ENCODE results near the gene ADPRM.
"Not testable (repeated sequence)": the region's sequence is repeated elsewhere in the genome, so short reads cannot be mapped to it uniquely, and the experiment has no call there.

Gene ADPRM

DNA sequence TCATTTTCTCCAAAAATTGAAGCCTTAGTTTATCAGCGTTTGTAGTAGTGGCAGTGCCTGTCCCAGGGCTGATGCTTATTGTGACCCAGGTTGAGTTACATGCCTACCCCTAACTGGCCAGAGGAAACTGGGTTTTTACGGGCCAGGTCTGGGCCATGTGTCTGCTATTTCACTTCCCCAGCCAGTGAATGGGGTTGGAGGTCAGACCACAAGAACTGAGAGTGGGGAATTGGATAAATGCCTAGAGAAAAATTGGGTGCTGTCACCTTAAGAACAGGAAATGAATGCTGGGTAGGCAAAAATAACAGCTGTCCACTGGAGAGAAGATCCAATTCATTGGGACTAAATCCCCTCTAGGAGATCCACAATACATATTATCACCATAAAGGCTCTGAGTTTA, 5.2 kb downstream of the ADPRM start:
- DNase-seq = no peak

DNA sequence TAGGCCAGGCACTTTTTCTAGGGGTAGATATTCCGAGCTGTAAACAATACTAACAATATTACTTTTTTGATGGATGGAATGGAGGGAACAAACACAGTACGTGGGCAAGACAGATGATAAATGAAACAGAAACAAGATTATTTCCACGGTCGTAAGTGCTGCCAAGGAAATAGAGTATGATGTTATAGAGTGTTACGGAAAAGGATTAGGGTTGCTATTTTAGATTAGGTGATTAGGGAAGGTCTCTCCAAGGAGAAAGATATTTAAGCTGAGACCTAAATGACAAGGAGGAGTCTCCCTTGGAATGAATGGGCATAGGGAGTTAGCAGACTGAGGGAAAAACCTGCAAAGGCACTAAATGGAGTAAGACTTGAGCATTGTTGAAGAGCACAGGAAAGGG, 8.3 kb downstream of the ADPRM start:
- DNase-seq = no peak

- no peak for DNase-seq
These were observed 15.9 kb downstream of the ADPRM start for GRCh38 chr17:10713318-10713717.

DNA sequence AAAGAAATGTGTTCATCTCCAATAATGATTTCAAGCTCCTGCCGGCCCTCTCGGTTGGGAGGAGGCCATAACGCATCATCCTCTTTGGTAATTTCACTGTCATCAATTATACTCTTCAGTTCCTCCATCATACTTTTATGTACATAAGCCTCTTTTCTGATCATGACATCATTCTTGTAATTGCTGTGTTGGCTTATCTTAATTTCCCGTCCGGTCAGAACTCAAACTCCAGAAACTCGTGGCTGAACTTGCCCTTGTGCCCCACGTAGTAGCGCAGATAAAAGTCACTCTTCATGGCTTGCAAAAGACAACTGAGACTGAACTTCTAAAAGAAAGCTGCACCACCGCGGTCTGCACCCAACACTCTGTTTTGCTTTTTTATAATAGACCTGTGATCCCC, 18.8 kb downstream of the ADPRM start:
- no peak for DNase-seq

- no peak for DNase-seq
These were observed 21.2 kb downstream of the ADPRM start for GRCh38 chr17:10718547-10718946.

GRCh38 chr17:10724546-10725195, 27.3 kb downstream of the ADPRM start:
- DNase-seq = no peak

DNA sequence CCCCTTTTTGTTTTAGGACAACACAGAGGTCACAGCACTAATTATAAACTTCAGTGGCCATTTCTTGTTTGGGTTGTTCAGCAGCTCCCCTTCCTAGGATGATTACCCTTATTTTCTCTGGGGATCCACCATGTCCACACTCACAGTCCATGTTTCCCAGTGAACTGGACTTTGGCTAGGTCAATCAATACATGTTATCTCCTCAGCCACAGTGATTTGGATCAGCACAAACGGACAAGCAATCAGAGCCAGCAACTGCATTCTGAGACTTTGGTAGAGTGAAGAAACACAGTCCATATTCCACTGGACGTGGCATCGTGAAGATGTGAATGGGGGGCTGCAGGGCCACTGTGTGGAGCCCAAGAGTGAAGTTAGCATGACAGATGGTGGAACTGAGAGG, 27.9 kb downstream of the ADPRM start:
- DNase-seq = no peak

DNA sequence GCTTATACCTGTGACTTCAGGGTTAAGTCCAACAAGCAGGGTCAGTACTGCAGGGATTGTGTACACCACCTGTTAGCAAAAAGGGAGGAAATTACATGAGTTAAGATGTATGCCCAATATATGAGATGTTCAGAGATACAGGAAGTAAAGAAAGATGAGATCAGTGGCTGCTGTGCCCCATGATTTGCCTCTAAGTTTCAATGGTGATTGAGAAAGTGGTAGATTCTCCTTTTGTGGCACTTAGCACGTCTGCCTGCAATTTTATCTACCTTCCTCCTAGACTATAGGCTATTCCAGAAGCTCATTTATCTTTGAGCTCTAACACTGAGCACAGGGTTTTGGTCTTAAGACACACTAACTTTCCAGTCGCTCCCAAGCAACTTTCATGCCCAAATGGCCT, 28.8 kb downstream of the ADPRM start:
- no peak for DNase-seq

- DNase-seq = no peak
These were observed 29.8 kb downstream of the ADPRM start for GRCh38 chr17:10727192-10727591.

GRCh38 chr17:10728331-10728892, 31.0 kb downstream of the ADPRM start:
- no peak for DNase-seq

- DNase-seq = no peak
These were observed 32.2 kb downstream of the ADPRM start, which contains the start of gene TMEM220 for GRCh38 chr17:10729334-10730193. TMEM220 (minus strand) TSS chr17:10730023; CDS start chr17:10729851, 172 bp downstream.

DNA sequence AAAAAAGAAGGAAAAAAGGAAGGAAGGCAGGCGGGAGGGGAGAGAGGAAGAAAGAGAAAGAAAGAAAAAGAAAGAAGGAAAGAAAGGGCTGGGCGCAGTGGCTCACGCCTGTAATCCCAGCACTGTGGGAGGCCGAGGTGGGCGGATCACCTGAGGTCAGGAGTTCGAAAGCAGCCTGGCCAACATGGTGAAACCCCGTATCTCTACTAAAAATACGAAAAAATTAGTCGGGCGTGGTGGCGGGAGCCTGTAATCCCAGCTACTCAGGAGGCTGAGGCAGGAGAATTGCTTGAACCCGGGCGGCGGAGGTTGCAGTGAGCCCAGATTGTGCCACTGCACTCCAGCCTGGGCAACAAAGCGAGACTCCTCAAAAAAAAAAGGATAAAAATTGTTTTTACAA, 32.9 kb downstream of the ADPRM start:
- DNase-seq = not testable (repeated sequence)

GRCh38 chr17:10731408-10731879, 34.0 kb downstream of the ADPRM start:
- DNase-seq = no peak

- not testable (repeated sequence) for DNase-seq
These were observed 34.7 kb downstream of the ADPRM start for GRCh38 chr17:10732121-10732520.

DNA sequence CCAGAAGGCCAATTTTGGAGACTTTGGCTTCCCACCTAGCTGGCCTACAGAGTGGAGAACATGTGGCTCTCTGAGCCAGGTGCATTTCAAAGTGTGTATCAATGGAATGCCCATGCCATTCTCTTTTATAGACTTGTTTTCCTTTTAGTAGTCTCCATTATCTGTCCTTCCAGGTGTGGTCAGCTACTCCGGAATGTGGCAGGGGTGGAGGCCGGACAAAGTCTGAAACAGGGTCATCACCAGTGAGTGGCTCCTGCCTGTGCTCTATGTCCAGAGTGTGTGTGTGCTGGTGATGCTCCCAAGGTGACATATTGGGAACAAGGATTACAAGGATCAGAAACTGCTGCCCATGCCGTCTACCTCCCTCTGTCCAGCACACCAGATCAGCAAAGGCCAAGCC, 36.3 kb downstream of the ADPRM start:
- DNase-seq = no peak

- no peak for DNase-seq
These were observed 37.9 kb downstream of the ADPRM start for GRCh38 chr17:10735251-10735650.

DNA sequence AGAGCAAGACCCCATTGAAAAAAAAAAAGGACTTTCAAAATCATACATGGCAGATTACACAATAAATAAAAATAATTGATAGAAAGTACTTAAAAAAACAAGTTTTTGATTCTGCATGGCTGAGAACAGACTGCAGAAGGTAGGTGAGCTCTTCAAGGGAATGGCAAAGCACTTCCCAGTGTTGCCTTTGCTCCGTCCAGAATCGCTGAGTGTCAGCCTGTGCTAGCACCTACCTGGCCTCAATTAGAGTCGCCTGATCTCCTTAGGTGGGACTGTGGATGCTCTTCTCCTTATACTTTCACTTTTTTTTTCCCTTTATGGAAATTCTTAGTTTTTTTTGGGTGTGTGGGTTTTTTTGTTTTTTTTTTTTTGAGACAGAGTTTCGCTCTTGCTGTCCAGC, 38.4 kb downstream of the ADPRM start:
- DNase-seq = no peak

DNA sequence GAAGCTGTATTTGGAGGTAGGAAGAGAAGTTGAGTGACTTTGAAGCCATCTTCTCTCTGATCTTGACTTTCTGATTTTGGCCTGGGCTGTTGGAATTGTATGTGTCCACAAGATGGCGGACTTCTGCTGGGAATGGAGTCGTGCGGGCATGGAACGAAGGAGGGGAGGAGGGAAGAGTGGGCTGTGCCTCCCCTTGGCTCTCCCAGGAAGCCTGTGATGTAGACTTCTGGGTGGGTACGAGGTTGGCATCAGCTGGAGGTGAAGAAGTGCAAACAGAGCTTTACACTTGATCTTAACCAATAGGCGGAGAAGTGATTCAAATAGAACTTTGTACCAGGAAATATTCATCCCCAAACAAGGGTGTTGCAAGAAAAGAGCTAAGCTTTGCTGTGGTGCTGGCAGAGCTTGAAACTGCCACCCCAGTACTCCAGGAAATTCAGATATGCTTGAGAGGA, 39.8 kb downstream of the ADPRM start:
- DNase-seq = no peak

DNA sequence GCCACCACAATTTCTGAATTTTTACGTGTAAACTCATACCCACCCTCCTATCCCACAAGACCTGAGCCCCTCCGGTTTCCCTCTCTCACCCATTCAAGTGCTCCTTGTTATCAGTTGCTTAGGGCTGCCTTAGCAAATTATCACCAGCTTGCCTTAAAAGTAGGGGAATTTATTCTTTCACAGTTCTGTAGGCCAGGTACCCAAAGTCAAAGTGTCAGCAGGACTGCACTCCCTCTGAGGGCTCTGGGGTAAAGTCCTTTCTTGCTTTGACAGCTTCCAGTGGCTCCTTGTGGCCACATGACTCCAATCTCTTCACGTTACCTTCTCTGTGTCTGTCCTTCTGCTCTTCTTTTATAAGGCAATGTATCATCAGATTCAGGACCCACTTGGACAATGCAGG, 40.3 kb downstream of the ADPRM start:
- DNase-seq = no peak

DNA sequence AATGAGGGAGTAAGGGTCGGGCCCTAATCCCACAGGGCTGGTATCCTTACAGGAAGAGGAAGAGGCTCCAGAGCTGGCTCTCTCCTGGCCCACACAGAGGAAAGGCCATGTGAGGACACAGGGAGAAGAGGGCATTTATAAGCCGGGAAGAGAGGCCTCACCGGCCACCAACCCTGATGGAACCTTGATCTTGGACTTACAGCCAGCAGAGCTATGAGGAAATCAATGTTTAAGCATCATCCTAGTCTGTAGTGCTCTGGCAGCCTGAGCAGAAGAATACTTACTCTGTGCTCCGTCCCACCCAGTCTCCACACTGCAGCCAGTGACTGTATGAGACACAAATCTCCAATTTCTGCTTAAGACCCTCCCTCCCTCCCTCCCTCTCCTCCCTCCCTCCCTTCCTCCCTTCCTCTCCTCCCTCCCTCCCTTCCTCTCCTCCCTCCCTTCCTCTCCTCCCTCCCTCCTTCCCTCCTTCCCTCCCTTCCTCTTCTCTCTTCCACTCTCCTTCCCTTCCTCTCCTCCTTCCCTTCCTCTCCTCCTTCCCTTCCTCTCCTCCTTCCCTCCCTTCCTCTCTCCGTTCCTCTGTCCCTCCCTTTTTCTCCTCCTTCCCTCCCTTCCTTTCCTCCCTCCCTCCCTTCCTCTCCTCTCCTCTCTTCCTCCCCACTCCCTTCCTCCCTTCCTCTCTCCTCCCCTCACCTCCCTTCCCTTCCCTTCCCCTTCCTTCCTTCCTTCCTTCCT, 41.3 kb downstream of the ADPRM start:
- no peak for DNase-seq

GRCh38 chr17:10739386-10739785, 42.0 kb downstream of the ADPRM start:
- no peak for DNase-seq

GRCh38 chr17:10741416-10742135, 44.2 kb downstream of the ADPRM start:
- DNase-seq = no peak
